SK-N-SH (cell line): Measurements from ENCODE around the gene ELOVL2.

Source experiments
- ELF1 ChIP-seq: IDR thresholded peaks from 2 replicates; pipeline ENCODE4 v1.4.0; 2012
- EP300 ChIP-seq, 2 experiments: IDR thresholded peaks; 2 replicates each; pipeline versions ENCODE4 v1.4.0 to v1.6.1; 2012; ENCODE audit warnings: borderline replicate concordance in 1 of 2, low read depth in 1 of 2, low read length in 1 of 2
- EZH2phosphoT487 ChIP-seq: fragments of 200-600 bp; sonication (generic); IDR thresholded peaks from 2 replicates; pipeline ENCODE4 v1.6.1; 2017; ENCODE audit warnings: low read depth, mixed run types, mild to moderate bottlenecking, antibody characterized with exemption, moderate library complexity, borderline replicate concordance
- JUND ChIP-seq: IDR thresholded peaks from 2 replicates; pipeline ENCODE4 v1.4.0; 2012
- MXI1 ChIP-seq: IDR thresholded peaks from 2 replicates; pipeline ENCODE4 v1.6.1; 2012; ENCODE audit warnings: mild to moderate bottlenecking, low read depth, low read length, improper control_type of control experiment
- TF ChIP-seq, protein P1 (sequence below): fragments of 200-600 bp; sonication (generic); IDR thresholded peaks from 2 replicates; pipeline ENCODE4 v1.6.1; 2017; ENCODE audit warnings: antibody characterized with exemption, mild to moderate bottlenecking, moderate library complexity

GRCh38 chr6:10993896-10994295 lies 50.2 kb downstream of the ELOVL2 start:
- TF ChIP-seq, protein P1, sequence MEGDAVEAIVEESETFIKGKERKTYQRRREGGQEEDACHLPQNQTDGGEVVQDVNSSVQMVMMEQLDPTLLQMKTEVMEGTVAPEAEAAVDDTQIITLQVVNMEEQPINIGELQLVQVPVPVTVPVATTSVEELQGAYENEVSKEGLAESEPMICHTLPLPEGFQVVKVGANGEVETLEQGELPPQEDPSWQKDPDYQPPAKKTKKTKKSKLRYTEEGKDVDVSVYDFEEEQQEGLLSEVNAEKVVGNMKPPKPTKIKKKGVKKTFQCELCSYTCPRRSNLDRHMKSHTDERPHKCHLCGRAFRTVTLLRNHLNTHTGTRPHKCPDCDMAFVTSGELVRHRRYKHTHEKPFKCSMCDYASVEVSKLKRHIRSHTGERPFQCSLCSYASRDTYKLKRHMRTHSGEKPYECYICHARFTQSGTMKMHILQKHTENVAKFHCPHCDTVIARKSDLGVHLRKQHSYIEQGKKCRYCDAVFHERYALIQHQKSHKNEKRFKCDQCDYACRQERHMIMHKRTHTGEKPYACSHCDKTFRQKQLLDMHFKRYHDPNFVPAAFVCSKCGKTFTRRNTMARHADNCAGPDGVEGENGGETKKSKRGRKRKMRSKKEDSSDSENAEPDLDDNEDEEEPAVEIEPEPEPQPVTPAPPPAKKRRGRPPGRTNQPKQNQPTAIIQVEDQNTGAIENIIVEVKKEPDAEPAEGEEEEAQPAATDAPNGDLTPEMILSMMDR: no peak
- TF ChIP-seq EP300 (IDR thresholded peaks at IDR 0.05; ENCODE audit: borderline replicate concordance in 1 of 2, low read depth in 1 of 2, low read length in 1 of 2) (no peak), ELF1 (no peak), MXI1 (no peak), JUND (no peak), EZH2phosphoT487 (no peak)
